RWPE2 (cell line): ENCODE measurements around the gene CST8.

Experiments
- ATAC-seq: fragments of 200-7000 bp; cut with Tn5 transposase; 3 replicates; pipeline ENCODE4 v1.9.1; 2021; ENCODE audit warnings: low read depth
- DNase-seq: peaks from one replicate; pipeline ENCODE4 v3.0.0-alpha.2; 2020; ENCODE audit warnings: low spot score
- H3K27ac ChIP-seq: fragments of 450-650 bp; 2 replicates; pipeline ENCODE4 v1.5.1; 2017; ENCODE audit warnings: mild to moderate bottlenecking; ENCODE audit not compliant: poor library complexity, severe bottlenecking
- H3K27me3 ChIP-seq: fragments of 250-450 bp; sonication (Bioruptor Pico); 2 replicates; pipeline ENCODE4 v1.5.1; 2021; ENCODE audit warnings: mild to moderate bottlenecking, moderate library complexity; ENCODE audit not compliant: insufficient read depth, poor library complexity, severe bottlenecking
- H3K36me3 ChIP-seq: fragments of 250-450 bp; sonication (Bioruptor Pico); 2 replicates; pipeline ENCODE4 v1.5.1; 2020; ENCODE audit warnings: low read depth, mild to moderate bottlenecking, moderate library complexity
- H3K4me1 ChIP-seq: fragments of 250-450 bp; sonication (Bioruptor Pico); 2 replicates; pipeline ENCODE4 v1.5.1; 2021; ENCODE audit warnings: mild to moderate bottlenecking, moderate library complexity; ENCODE audit not compliant: insufficient read depth, poor library complexity, severe bottlenecking
- H3K4me3 ChIP-seq: fragments of 250-450 bp; sonication (Bioruptor Pico); 2 replicates; pipeline ENCODE4 v1.5.1; 2021; ENCODE audit warnings: mild to moderate bottlenecking, moderate library complexity; ENCODE audit not compliant: severe bottlenecking
- H3K9me3 ChIP-seq: fragments of 250-450 bp; sonication (Bioruptor Pico); 2 replicates; pipeline ENCODE4 v1.5.1; 2021; ENCODE audit warnings: mild to moderate bottlenecking, moderate library complexity; ENCODE audit not compliant: severe bottlenecking
- CTCF ChIP-seq: fragments of 450-650 bp; IDR thresholded peaks from one replicate; pipeline ENCODE4 v1.5.1; 2017; ENCODE audit warnings: mild to moderate bottlenecking, moderate library complexity; ENCODE audit not compliant: poor library complexity, severe bottlenecking

CST8 gene

GRCh38 chr20:23484081-23484480, 6.8 kb upstream of the CST8 start:
- TF ChIP-seq CTCF, result no peak

GRCh38 chr20:23488470-23488869, 2.4 kb upstream of the CST8 start:
- no peak overlapping the region for H3K27ac ChIP-seq
- no peak for ATAC-seq
- no peaks in the 10 kb centered on the region for H3K36me3 ChIP-seq
- H3K27me3 ChIP-seq, result no peaks in the 10 kb centered on the region
- no peak overlapping the region for H3K4me3 ChIP-seq
- TF ChIP-seq CTCF, result no peak
- no peaks in the 10 kb centered on the region for H3K4me1 ChIP-seq
- no peak for DNase-seq
- H3K9me3 ChIP-seq, result no peaks in the 10 kb centered on the region

More at GRCh38 chr20:23484081-23484480, 6.8 kb upstream of the CST8 start:
- no peak for DNase-seq
- no peak overlapping the region for H3K27ac ChIP-seq
- no peak for ATAC-seq
- no peak overlapping the region for H3K4me3 ChIP-seq
- no peaks in the 10 kb centered on the region for H3K9me3 ChIP-seq
- H3K4me1 ChIP-seq, result no peaks in the 10 kb centered on the region
- H3K27me3 ChIP-seq, result no peaks in the 10 kb centered on the region
- no peaks in the 10 kb centered on the region for H3K36me3 ChIP-seq

- ATAC-seq (no peak), DNase-seq (no peak)
- Histone ChIP-seq H3K27me3 (no peaks in the 10 kb centered on the region), H3K36me3 (no peaks in the 10 kb centered on the region), H3K4me3 (no peak overlapping the region), H3K9me3 (no peaks in the 10 kb centered on the region), H3K27ac (no peak overlapping the region), H3K4me1 (no peaks in the 10 kb centered on the region)
- no peak for TF ChIP-seq CTCF
Measured at GRCh38 chr20:23488996-23489395, 1.9 kb upstream of the CST8 start.

GRCh38 chr20:23492292-23492691, 1.4 kb downstream of the CST8 start:
- ATAC-seq, result no peak

More at GRCh38 chr20:23492292-23492691, 1.4 kb downstream of the CST8 start:
- no peak for DNase-seq
- Histone ChIP-seq H3K4me1 (no peaks in the 10 kb centered on the region), H3K36me3 (no peaks in the 10 kb centered on the region), H3K27me3 (no peaks in the 10 kb centered on the region), H3K9me3 (no peaks in the 10 kb centered on the region), H3K4me3 (no peak overlapping the region), H3K27ac (no peak overlapping the region)
- TF ChIP-seq CTCF, result no peak
